Kidney (tissue), 14 donors: ENCODE results near the gene PAN3. TPM values are rescaled to one million over a fixed set of nuclear protein-coding genes. Genes with fewer than 3 reads are reported as not detected.
A peak's percentile ranks its signal among the peaks of the same experiment; 100 is the strongest.

Experiments used
- DNase-seq, 5 donors: peaks; one replicate each; pipeline ENCODE4 v3.0.0-alpha.2; 2013 to 2020
- FAIRE-seq: peaks from 2 replicates; lab custom pipeline; 2012; peaks lifted over from hg19 to GRCh38; lab: Jason Lieb, UNC
- H3K27ac ChIP-seq, 2 donors: one replicate each; pipeline ENCODE4 v1.7.0; 2013; ENCODE audit warnings: low read depth in 2 of 2, low read length in 2 of 2, inconsistent platforms in 1 of 2
- H3K27me3 ChIP-seq: one replicate; pipeline ENCODE4 v1.7.1; 2013; ENCODE audit warnings: low read length, inconsistent platforms; ENCODE audit not compliant: control insufficient read depth, insufficient read depth
- H3K36me3 ChIP-seq, 3 donors: one replicate each; pipeline versions ENCODE4 v1.7.0 to v1.7.1; 2013; ENCODE audit warnings: low read length in 3 of 3, control low read depth in 1 of 3, inconsistent platforms in 1 of 3; ENCODE audit not compliant: insufficient read depth in 3 of 3, control insufficient read depth in 2 of 3
- H3K4me1 ChIP-seq, 3 donors: one replicate each; pipeline versions ENCODE4 v1.7.0 to v1.7.1; 2013; ENCODE audit warnings: low read length in 3 of 3, inconsistent platforms in 1 of 3, low read depth in 1 of 3; ENCODE audit not compliant: control insufficient read depth in 2 of 3, insufficient read depth in 2 of 3
- H3K4me3 ChIP-seq, 3 donors: one replicate each; pipeline versions ENCODE4 v1.7.0 to v1.8.1; 2013; ENCODE audit warnings: low read length in 3 of 3, control low read depth in 1 of 3, inconsistent platforms in 1 of 3
- H3K9ac ChIP-seq, 3 donors: one replicate each; pipeline versions ENCODE4 v1.7.0 to v1.7.1; 2013; ENCODE audit warnings: low read length in 3 of 3, control low read depth in 1 of 3, inconsistent platforms in 1 of 3
- H3K9me3 ChIP-seq, 3 donors: one replicate each; pipeline versions ENCODE4 v1.7.0 to v1.7.1; 2013; ENCODE audit warnings: low read length in 3 of 3, control low read depth in 1 of 3, inconsistent platforms in 1 of 3; ENCODE audit not compliant: control insufficient read depth in 2 of 3, insufficient read depth in 1 of 3
- CTCF ChIP-seq: IDR thresholded peaks from 3 replicates; pipeline ENCODE4 v1.5.1; 2012; ENCODE audit warnings: mild to moderate bottlenecking, moderate library complexity, borderline replicate concordance; ENCODE audit not compliant: insufficient read depth; ENCODE audit errors: extremely low read depth
- intact Hi-C: fragments of 100-400 bp; cut with DNase I; formaldehyde crosslinking; loops from one replicate; pipeline ENCODE4 v1.11.1; 2022
- polyA plus RNA-seq: library from polyadenylated mRNA; stranded (reverse); fragments of 350-450 nt; fragmentation: Illumina TruSeq; extraction: RNeasy Lipid Tissue Mini Kit (QIAGEN cat#74804); gene quantifications from one replicate; pipeline ENCODE4 v1.2.3, GENCODE V29; 2014; ENCODE audit warnings: low read depth, low replicate concordance; ENCODE audit not compliant: insufficient read depth
- total RNA-seq: library from RNA; stranded (reverse); fragmentation: NEBNext Ultra II Directional; extraction: Animal tissue kit (Norgen Biotek cat#: 25700); gene quantifications from one replicate; pipeline ENCODE4 v1.2.1, GENCODE V29; 2021
- donor health status: control.
- donor health status: control.
- donor health status: control.
- donor health status: control.
- donor health status: control.
- donor health status: DM: yes; HTN: yes; CAD: no.
- donor health status: Normal renal cell carcinoma (clear cell type).

The PAN3 gene
- total and polyA plus RNA-seq, 2 donors from 2014 or later, result 8.2 to 46.3 TPM

- Histone ChIP-seq H3K4me3 (no peak overlapping the region), H3K36me3 (peaks cover 7 to 17% (median 8%) of the 10 kb centered on the region in 3 donors), H3K27me3 (no peaks in the 10 kb centered on the region), H3K9me3 (no peaks in the 10 kb centered on the region), H3K27ac (no peak overlapping the region), H3K4me1 (no peaks in the 10 kb centered on the region), H3K9ac (no peak overlapping the region)
- no peak for DNase-seq
- no peak for FAIRE-seq
- intact Hi-C loops, result no loop called here
- no peak for TF ChIP-seq CTCF
Measured at GRCh38 chr13:28271056-28271840, 132.9 kb downstream of the PAN3 start.

DNA sequence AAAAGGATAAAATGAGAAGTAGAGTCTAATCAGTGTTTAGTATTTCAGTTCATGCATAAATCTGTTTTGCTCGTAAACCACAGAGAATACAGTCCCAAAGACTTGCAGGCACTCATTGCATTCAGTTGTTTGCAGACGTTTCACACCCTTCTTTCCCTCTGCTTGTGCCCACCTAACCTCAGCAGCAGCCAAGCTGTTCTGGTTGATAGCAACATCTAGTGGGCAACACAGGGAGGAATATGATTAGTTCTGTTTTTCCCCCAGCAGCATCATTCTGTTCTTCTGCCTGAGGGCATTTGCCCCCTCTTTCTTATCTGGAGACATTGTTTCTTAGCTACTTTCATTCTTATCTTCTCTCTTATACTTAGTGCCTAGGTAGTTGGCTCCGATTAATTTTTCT is 135.6 kb downstream of the PAN3 start:
- Histone ChIP-seq H3K4me3 (no peak overlapping the region), H3K4me1 (no peaks in the 10 kb centered on the region), H3K9me3 (no peaks in the 10 kb centered on the region), H3K36me3 (peaks cover 3 to 20% (median 7%) of the 10 kb centered on the region in 3 donors), H3K27me3 (no peaks in the 10 kb centered on the region), H3K9ac (no peak overlapping the region), H3K27ac (no peak overlapping the region)
- FAIRE-seq (no peak), DNase-seq (no peak)
- TF ChIP-seq CTCF, result no peak
- intact Hi-C loops, result no loop called here

- H3K36me3 ChIP-seq, result peaks cover 0 to 20% (median 9%) of the 10 kb centered on the region in 3 donors
- no peak overlapping the region for H3K4me3 ChIP-seq
- intact Hi-C loops, result no loop called here
- H3K9ac ChIP-seq, result no peak overlapping the region
- H3K27me3 ChIP-seq, result no peaks in the 10 kb centered on the region
- H3K27ac ChIP-seq, result no peak overlapping the region
- H3K4me1 ChIP-seq, result no peaks in the 10 kb centered on the region
- no peak for TF ChIP-seq CTCF
- no peaks in the 10 kb centered on the region for H3K9me3 ChIP-seq
- FAIRE-seq (peak; percentile 38), DNase-seq (peak in 2 of 5 donors; percentile 13 to 23)
Measured at GRCh38 chr13:28282451-28282850, 144.1 kb downstream of the PAN3 start.
